Stimulated activated CD4-positive, alpha-beta T cell treated with anti-CD3 and anti-CD28 coated beads, Interleukin-1b, Interleukin-23, amount 100 ng/mL, for 24 hours (primary cell): Measurements from ENCODE around the gene AOPEP.

ENCODE experiments used
- DNase-seq, 4 experiments: peaks; one replicate each; pipeline ENCODE4 v3.0.0-alpha.2; 2020; ENCODE audit warnings: low read depth in 4 of 4, low spot score in 1 of 4

Gene AOPEP

GRCh38 chr9:95107001-95107749, 380.7 kb downstream of the AOPEP start:
- DNase-seq: no peak

GRCh38 chr9:95107976-95108375, 381.5 kb downstream of the AOPEP start:
- no peak for DNase-seq

- DNase-seq: no peak
Measured at GRCh38 chr9:95108777-95109176, 382.3 kb downstream of the AOPEP start.

- no peak for DNase-seq
Measured at GRCh38 chr9:95109456-95109855, 383.0 kb downstream of the AOPEP start.

- no peak for DNase-seq
Measured at GRCh38 chr9:95110921-95111525, 384.5 kb downstream of the AOPEP start.

DNA sequence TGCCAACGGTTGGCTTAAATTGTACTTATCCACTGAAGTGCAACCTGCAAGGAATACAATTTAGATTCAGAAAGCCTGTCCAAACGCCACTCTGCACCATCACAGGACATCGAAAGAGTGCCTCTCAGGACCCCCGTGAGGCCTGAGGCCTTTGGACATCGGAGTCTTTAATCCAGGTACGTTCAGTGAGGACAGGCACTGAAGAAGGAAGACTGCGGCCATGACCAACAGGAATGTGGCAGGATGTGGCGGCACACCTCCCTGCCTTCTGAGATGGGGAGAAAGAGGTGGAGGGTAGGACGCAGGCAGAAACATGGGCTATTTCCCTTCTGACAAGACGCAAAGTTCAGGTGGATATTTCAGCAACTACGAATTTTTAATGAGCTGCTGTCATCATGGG, 385.2 kb downstream of the AOPEP start:
- no peak for DNase-seq

GRCh38 chr9:95112436-95113280, 386.2 kb downstream of the AOPEP start:
- DNase-seq: no peak

GRCh38 chr9:95115104-95115503, 388.6 kb downstream of the AOPEP start:
- no peak for DNase-seq

GRCh38 chr9:95116002-95116807, 389.7 kb downstream of the AOPEP start:
- DNase-seq: no peak

- no peak for DNase-seq
Measured at GRCh38 chr9:95116808-95117204, 390.3 kb downstream of the AOPEP start.

- DNase-seq: no peak
Measured at GRCh38 chr9:95118596-95118995, 392.1 kb downstream of the AOPEP start.

- no peak for DNase-seq
Measured at GRCh38 chr9:95120781-95121370, 394.4 kb downstream of the AOPEP start.

GRCh38 chr9:95124582-95125367, 398.3 kb downstream of the AOPEP start:
- DNase-seq: no peak

GRCh38 chr9:95125652-95126051, 399.2 kb downstream of the AOPEP start:
- DNase-seq: no peak

GRCh38 chr9:95126739-95127138, 400.2 kb downstream of the AOPEP start:
- DNase-seq: no peak

GRCh38 chr9:95127249-95128176, 401.0 kb downstream of the AOPEP start:
- peak; percentile 41 to 58 (median 54) for DNase-seq

DNA sequence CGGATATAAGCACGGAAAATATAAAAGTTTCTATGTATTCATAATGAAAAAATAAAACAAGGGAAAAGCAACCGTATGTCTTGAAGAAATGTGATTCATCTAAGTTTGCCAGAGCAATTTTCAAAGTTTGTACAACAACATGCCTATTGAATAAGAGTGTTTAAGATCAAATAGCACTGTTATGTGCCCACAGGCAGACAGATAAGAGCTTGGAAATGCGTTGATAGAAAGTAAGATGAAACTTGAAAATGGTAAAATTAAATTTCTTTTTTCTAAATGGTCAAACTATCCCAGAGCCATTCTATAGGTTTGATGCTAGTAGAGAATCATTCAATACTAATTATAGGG, 401.7 kb downstream of the AOPEP start:
- no peak for DNase-seq

- DNase-seq: no peak
Measured at GRCh38 chr9:95129476-95130291, 403.2 kb downstream of the AOPEP start.
